Retinal pigment epithelial cell (primary cell): ENCODE data around the gene BRCC3.

Experiments used
- DNase-seq: peaks from one replicate; pipeline ENCODE4 v3.0.0-alpha.2; 2010; ENCODE audit warnings: low read depth
- H3K4me3 ChIP-seq: 2 replicates; pipeline ENCODE4 v1.5.1; 2011; ENCODE audit warnings: mild to moderate bottlenecking, low read length, control low read depth, moderate library complexity
- TF ChIP-seq, protein P1 (sequence below): conservative IDR thresholded peaks from 2 replicates; pipeline ENCODE4 v1.5.1; 2011; ENCODE audit warnings: low read depth, low read length, control low read depth, inconsistent platforms

Gene BRCC3

GRCh38 chrX:155070975-155071693 lies at the start of gene BRCC3, which contains the start of the genes CMC4 and MTCP1:
Gene BRCC3, plus strand, starts transcription at chrX:155071508. Its CDS starts 20 bp downstream, at chrX:155071528.
Gene CMC4, minus strand, starts transcription at chrX:155071136. Its CDS starts 7,113 bp downstream, at chrX:155064023.
Gene MTCP1, minus strand, starts transcription at chrX:155071136. Its CDS starts 5,126 bp downstream, at chrX:155066010.
- TF ChIP-seq, protein P1, sequence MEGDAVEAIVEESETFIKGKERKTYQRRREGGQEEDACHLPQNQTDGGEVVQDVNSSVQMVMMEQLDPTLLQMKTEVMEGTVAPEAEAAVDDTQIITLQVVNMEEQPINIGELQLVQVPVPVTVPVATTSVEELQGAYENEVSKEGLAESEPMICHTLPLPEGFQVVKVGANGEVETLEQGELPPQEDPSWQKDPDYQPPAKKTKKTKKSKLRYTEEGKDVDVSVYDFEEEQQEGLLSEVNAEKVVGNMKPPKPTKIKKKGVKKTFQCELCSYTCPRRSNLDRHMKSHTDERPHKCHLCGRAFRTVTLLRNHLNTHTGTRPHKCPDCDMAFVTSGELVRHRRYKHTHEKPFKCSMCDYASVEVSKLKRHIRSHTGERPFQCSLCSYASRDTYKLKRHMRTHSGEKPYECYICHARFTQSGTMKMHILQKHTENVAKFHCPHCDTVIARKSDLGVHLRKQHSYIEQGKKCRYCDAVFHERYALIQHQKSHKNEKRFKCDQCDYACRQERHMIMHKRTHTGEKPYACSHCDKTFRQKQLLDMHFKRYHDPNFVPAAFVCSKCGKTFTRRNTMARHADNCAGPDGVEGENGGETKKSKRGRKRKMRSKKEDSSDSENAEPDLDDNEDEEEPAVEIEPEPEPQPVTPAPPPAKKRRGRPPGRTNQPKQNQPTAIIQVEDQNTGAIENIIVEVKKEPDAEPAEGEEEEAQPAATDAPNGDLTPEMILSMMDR, result no peak
- peak; percentile 38 for DNase-seq
- peak within 1 kb of the TSS; percentile 71 for H3K4me3 ChIP-seq

GRCh38 chrX:155022585-155022984 lies 48.7 kb upstream of the BRCC3 start, which contains the start of gene F8:
Gene F8, minus strand, starts transcription at chrX:155022723. Its CDS starts 171 bp downstream, at chrX:155022552.
- TF ChIP-seq, protein P1, result no peak
- DNase-seq, result no peak
- no peak within 1 kb of the TSS for H3K4me3 ChIP-seq

- TF ChIP-seq, protein P1, result no peak
- no peak overlapping the region for H3K4me3 ChIP-seq
- no peak for DNase-seq
Measured at GRCh38 chrX:155023907-155024833, 47.1 kb upstream of the BRCC3 start.

DNA sequence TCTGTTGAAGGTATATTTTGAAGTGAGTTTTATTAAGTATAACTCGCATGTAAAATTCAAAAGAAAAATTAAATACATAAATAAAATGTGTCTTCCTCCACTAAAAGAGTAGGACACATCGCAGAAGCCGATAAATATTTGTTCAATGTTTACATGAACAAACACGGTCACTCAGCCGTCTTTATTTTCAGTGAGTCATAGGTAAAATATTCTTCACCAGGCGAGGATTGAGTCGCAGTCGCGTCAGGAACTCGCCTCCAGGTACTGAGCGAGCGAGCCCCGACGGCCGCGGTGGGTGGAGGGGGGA lies 44.9 kb upstream of the BRCC3 start:
- no peak for DNase-seq
- TF ChIP-seq, protein P1, result no peak
- H3K4me3 ChIP-seq, result peak overlapping the region; percentile 55

- H3K4me3 ChIP-seq, result peak within 1 kb of the TSS; percentile 55
- peak; percentile 61 for DNase-seq
- TF ChIP-seq, protein P1, result no peak
Measured at GRCh38 chrX:155026727-155027508, 44.4 kb upstream of the BRCC3 start, which contains the start of gene FUNDC2. Gene FUNDC2, plus strand, starts transcription at chrX:155026844. Its CDS starts 95 bp downstream, at chrX:155026939.

DNA sequence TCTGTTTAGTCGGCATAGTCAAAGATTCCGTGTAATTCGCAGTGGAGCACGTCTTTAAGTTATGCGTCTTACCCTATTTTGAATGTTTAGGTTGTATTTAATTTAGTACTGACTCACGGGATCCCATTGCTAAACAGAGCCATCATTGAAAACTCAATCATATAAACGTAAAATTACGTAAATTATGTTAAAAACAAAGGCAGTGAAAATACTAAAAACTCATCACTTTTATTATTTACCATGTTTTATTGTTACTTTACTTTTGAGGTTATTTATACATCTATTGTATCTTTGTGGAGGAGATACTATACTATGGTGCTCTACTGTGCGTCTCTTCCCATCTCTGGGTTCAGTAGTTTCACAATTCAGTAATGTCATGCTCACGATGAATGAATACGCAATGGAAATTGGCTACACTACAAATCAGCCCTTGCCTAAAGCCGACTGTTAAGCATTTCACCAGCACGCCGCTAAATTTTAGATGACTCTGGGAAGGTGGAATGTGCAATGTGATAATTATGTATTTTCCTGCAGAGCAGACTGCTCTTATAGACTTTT lies 43.7 kb upstream of the BRCC3 start:
- DNase-seq, result peak; percentile 37
- TF ChIP-seq, protein P1, result no peak
- H3K4me3 ChIP-seq, result peak overlapping the region; percentile 55
